ENCODE results near the gene ZSCAN9.

ZSCAN9 gene

GRCh38 chr6:28280595-28281287 lies 55.7 kb downstream of the ZSCAN9 start:
- FAIRE-seq (no peak), DNase-seq (ENCODE audit: insufficient read length) (no peak)
- TF ChIP-seq TAF1 (IDR thresholded peaks at IDR 0.05; ENCODE audit: borderline replicate concordance, low read depth, low read length): no peak
- no peak for TF ChIP-seq POLR2AphosphoS5 (IDR thresholded peaks at IDR 0.05; ENCODE audit: low read depth, low read length)
- no peak for TF ChIP-seq POLR2A (IDR thresholded peaks at IDR 0.05; ENCODE audit: low read depth, low read length)

GRCh38 chr6:28281288-28282064 lies 56.4 kb downstream of the ZSCAN9 start, which contains the start of gene PGBD1:
Gene PGBD1, plus strand, starts transcription at chr6:28281572. Its CDS starts 2,242 bp downstream, at chr6:28283814.
- peak; percentile 73; the same call in 1 of the 2 replicates for TF ChIP-seq POLR2A (IDR thresholded peaks at IDR 0.05; ENCODE audit: low read depth, low read length)
- peak; percentile 77 for TF ChIP-seq TAF1 (IDR thresholded peaks at IDR 0.05; ENCODE audit: borderline replicate concordance, low read depth, low read length)
- no peak for TF ChIP-seq POLR2AphosphoS5 (IDR thresholded peaks at IDR 0.05; ENCODE audit: low read depth, low read length)
- FAIRE-seq: peak; percentile 42
- DNase-seq (ENCODE audit: insufficient read length): peak; percentile 45

DNA sequence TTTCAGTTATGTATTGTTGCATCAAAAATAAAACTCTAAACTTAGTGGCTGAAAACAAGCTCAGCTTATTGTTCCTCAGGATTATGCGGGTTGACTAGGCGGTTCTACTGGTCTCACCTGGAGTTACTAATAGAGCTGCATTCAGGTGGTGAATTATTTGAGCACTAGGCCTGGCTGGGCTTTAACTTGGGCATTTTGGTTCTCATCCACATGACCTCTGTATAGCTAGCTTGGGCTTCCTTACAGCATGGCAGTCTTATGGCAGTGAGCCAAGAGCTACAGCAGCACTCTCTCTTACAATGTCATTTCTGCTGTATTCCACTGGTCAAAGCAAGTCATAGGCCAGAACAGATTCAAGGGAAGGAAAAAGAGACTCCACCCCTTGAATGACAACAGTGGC lies 57.9 kb downstream of the ZSCAN9 start:
- DNase-seq (ENCODE audit: insufficient read length) (no peak), FAIRE-seq (no peak)
- TF ChIP-seq TAF1 (IDR thresholded peaks at IDR 0.05; ENCODE audit: borderline replicate concordance, low read depth, low read length) (no peak), POLR2AphosphoS5 (IDR thresholded peaks at IDR 0.05; ENCODE audit: low read depth, low read length) (no peak), POLR2A (IDR thresholded peaks at IDR 0.05; ENCODE audit: low read depth, low read length) (no peak)
